Activated CD4-positive, CD25-positive, alpha-beta regulatory T cell treated with anti-CD3 and anti-CD28 coated beads, Interleukin-2, amount 50 U/mL, for 16 hours (primary cell): ENCODE results near the gene NCKIPSD.

ENCODE experiments used
- DNase-seq: peaks from one replicate; pipeline ENCODE4 v3.0.0-alpha.2; 2020; ENCODE audit warnings: low read depth, low spot score

NCKIPSD gene

DNA sequence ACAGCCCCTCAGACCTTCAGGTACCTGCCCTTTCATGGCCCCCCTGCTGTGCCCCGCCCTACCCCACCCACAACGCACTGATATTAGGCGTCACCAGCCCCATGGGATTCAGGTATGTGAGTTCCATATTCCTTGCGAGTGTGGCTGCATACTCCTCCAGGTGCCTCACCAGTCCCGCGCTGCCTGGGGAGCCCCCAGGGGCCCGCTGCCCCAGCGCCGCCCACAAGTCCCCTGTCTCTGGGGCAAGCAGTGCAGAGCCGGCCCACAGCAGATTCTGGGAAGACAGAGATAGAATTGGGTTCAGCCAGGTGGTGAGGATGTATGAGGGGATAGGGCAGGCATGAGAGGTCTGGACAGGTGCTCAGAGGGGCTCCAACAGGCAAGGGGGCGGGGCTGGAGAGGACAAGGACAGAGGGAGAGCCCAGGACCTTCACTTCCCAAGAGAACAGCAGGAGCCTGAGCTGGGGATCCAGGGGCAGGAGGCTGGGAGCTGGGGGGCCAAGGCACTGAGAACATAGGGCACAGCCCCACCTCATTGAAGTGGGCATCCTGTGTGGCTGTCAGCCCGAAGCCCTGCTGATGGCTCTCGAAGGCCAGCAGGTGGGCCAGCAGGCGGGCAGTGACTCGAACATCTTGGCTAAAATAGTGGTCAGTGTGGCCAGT is 37.4 kb downstream of the NCKIPSD start:
- DNase-seq = no peak

- no peak for DNase-seq
Measured at GRCh38 chr3:48647714-48648113, 38.0 kb downstream of the NCKIPSD start.

- no peak for DNase-seq
Measured at GRCh38 chr3:48644898-48645760, 40.6 kb downstream of the NCKIPSD start.

DNA sequence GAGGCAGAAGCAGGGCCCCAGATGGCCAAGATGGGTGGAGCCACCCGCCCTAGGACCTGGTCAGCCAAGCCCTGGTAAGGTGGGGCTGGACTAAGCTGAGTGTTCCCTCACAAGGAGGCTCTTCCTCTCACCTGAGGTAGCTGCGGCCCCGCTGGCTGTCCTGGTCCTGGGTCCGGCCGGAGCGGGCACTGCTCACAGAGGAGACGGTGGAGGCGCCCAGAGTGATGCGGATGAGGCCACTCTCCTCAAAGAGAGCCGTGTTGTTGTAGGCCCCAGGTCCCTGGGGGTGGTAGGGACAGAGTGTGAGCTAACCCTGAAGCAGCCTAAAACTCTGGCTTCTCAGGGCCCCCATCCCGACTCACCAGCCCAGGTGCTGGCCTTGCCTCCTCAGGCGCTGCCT is 43.1 kb downstream of the NCKIPSD start:
- no peak for DNase-seq

DNA sequence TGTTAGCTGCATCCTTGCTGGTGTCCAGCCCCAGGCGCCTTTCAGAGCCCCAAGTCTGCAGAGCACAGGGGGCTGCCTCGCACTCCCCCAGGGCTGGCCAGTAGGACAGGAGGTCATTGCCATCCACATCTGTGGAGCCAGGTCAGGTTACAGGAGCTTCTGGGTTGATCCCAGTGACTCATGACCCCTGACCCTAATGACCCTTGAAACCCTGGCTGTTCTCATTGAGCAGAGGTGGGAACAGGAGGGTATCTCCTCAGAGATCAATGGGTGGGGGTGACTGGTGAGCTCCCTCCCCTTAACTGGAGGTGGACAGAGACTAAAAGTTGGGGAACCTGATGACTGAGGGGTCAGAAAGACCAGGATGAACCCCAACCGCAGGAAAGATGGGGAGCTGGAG is 44.3 kb downstream of the NCKIPSD start:
- no peak for DNase-seq

- DNase-seq = no peak
Measured at GRCh38 chr3:48639944-48640606, 45.6 kb downstream of the NCKIPSD start.

- DNase-seq = no peak
Measured at GRCh38 chr3:48637305-48637704, 48.4 kb downstream of the NCKIPSD start.

DNA sequence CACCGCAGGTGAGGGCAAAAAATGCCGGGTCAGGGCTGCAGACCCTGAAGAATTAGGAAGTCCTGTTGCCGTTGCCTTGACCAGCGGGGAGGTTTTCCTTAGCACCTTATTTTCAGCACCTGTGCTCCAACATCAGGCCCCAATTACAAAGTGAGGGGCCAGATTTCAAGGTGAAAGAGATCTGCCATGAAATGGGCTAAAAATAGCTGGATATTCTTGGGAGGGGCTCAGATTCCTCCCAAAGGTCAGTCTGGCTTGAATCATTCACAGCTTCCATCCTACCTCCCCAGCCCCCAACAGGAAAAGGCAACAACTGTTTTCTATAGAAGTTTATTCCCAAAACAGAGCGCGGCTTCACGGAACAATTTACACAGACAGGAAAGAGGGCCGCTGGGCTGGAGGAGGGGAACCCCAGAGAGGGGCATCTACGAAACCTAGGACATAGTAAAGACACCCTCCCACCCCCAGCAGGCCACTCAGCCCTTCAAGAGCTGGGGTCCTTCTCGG is 49.5 kb downstream of the NCKIPSD start:
- DNase-seq = no peak

DNA sequence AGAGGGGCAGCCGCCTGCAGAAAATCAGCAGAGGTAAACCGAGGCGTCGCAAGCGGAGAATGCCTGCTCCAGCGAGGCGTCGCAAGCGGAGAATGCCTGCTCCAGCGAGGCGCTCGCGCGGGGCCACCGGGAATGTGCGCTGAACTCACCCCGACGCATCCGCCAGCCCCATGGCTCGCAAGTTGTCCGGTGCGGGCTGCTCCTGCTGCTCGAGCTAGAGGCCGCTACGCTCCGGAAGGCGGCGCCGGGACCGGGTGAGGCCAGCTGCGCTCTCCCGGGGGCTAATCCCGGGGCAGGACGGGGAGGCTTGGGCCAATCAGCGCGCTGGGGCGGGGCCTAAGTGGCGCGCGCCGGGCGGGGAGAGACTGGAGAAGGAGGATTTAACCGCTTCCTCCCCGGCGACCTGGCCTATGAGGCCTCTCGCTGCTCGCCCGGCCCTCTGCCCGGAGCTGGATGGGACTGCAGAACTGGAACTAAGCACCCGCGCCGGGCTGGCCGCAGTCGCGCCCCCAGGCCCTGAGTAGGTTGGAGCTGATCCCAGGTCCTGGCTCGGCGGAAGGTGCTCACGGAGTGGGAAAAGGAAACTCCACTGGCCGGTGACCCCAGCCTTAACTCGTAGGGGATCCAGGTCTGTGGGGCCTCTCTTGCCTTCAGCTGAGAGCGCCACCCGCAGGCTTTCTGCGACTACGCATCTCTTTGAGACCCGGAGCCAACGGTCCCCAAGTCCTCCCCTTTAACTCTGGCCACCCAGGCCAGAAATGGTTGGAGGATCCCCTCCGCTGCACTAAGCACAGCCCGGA is 50.3 kb downstream of the NCKIPSD start, which contains the start of gene SLC26A6:
SLC26A6 (minus strand) TSS at position 240 of the 800 bp plus-strand sequence; CDS start at position 172, 68 bp downstream.
- DNase-seq = peak; percentile 87

- DNase-seq = no peak
Measured at GRCh38 chr3:48634661-48635221, 51.0 kb downstream of the NCKIPSD start.

- DNase-seq = no peak
Measured at GRCh38 chr3:48633743-48634142, 52.0 kb downstream of the NCKIPSD start.

DNA sequence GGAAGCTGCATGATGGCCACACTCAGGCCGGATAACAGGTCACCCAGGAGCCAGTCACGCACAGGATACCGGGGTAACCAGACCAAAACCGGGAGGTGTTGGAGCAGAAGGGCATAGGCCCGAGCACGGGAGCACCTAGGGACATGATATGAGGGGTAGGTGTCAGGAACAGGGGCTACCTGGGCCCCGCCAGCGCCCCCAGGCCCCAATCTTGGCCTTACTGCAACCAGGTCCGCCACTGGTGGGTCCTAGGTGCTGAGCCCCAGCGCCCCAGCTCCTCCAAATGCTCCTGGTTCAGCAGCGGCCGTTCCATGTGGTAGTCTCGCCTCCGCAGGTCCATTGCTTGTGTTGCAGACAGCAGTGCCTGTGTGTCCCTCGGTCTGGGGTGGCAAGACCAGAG is 52.5 kb downstream of the NCKIPSD start:
- no peak for DNase-seq

DNA sequence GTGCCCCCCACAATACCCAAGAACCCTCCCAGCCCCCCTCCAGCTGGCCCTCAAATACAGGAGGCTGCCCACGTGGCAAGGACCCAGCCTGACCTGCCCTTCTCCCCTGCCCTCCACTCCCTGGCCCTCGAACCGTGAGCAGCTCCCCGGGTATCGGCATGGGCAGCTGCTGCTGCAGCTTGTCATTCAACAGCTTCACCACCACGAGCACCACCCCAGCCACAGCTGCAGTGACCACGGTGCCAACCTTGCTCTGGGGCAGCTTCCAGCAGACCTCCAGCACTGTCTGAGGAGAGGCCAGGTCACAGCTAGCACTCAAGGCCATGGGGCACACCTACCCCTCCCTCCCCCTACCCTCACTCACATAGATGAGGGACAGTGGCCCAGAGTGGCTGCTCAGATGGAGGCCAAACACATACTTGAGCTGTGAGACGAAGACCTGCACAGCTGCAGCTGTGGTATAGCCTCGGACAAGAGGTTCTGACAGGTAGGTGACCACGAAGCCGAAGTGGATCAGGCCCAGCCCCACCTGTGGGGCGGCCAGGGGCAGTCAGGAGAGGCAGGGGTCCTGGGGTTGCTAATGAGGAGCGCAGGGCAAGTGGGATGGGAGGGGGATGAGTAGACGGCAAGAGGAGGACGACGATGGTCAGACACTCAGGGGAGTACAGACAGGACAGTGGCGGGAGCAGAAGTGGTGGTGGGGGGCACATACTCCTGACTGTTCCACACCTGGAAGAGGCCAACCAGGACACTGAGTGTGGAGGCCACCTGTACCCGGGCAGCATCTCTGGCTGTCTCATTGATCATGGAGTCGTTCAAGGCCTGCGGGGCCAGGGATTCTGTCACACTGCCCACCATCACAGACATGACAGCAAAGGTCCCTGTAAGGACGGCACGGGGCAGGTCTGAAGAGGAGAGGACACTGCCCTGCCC is 53.9 kb downstream of the NCKIPSD start:
- DNase-seq = no peak

GRCh38 chr3:48630833-48631232 is 54.9 kb downstream of the NCKIPSD start:
- no peak for DNase-seq

DNA sequence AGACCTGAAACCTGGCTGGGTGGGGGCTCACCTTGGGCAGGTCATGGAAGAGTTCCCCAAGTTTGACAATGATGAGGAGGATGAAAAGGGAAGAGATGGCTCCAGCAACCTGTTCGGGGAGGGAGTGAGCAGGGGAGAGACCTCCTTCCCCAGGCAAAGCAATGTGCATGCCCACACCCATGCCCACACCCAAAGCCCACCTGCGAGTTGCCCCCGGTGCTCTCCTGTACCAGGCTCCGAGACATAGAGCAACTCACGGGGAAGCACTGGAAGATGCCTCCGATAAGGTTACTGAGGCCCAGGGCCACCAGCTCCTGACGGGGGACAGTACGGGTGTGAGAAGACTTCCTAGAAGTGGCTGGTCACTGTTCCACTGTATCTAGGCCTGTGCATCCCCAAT is 55.3 kb downstream of the NCKIPSD start:
- no peak for DNase-seq

- DNase-seq = no peak
Measured at GRCh38 chr3:48629894-48630293, 55.8 kb downstream of the NCKIPSD start.

GRCh38 chr3:48628277-48629017 is 57.3 kb downstream of the NCKIPSD start:
- no peak for DNase-seq

DNA sequence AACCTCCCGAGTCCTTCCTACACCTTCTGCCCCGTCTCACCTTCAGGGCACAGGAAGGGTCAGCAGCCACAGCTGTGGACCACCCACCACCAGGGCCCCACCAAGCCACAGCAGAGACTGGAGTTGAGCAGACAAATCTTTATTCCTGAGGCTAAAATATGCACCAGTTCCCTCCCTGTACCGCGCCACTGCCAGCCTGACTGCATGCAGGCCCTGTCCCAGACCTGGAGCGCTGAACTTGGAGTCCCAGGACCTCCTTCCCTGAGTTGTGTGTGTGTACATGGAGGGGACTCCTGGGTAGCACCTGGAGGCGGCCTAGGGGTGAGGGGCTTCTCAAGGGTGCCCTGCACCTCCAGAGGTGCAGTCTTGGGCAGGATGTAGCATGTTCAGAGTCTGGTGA is 60.1 kb downstream of the NCKIPSD start:
- DNase-seq = no peak

- no peak for DNase-seq
Measured at GRCh38 chr3:48624767-48625166, 60.9 kb downstream of the NCKIPSD start.
